ENCODE results near the gene TRIM24. TPM values are rescaled to one million over a fixed set of nuclear protein-coding genes. Genes with fewer than 3 reads are reported as not detected.
"Not testable (repeated sequence)": the region's sequence is repeated elsewhere in the genome, so short reads cannot be mapped to it uniquely, and the experiment has no call there.

Gene TRIM24
- total RNA-seq, 3 donors from 2014 or later, result 13.6 to 15.3 (median 14.1) TPM

- DNase-seq (no peak), ATAC-seq (no peak)
- Mint-ChIP-seq H3K36me3 (ENCODE audit: insufficient read depth) (peaks cover 55% of the 10 kb centered on the region), H3K27me3 (ENCODE audit: low read depth) (no peaks in the 10 kb centered on the region), H3K9me3 (peaks cover 12% of the 10 kb centered on the region), H3K4me3 (no peak overlapping the region), H3K4me1 (ENCODE audit: low read depth) (no peaks in the 10 kb centered on the region)
Observed at GRCh38 chr7:138521837-138522461, 61.9 kb downstream of the TRIM24 start.

DNA sequence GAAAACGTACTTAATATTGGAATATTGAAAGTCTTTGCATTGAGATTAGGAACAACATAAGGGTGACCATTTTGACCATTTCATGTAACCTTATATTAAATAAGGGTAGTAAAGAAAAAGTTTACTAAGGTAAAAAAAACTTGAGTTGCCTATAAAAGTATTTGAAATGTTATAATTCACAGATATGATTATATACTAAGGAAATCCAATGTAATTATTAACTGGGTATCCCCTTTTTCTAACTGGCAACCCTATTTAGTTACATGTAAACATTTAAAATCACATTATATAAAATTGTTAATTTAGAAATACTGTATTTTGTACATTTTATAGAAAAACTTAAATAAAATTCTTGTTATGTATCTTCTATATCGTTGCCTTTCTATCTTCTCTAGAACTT, 64.2 kb downstream of the TRIM24 start:
- ATAC-seq (no peak), DNase-seq (no peak)
- peaks cover 25% of the 10 kb centered on the region for H3K9me3 Mint-ChIP-seq
- peaks cover 62% of the 10 kb centered on the region for H3K36me3 Mint-ChIP-seq (ENCODE audit: insufficient read depth)
- H3K4me3 Mint-ChIP-seq, result no peak overlapping the region
- H3K4me1 Mint-ChIP-seq (ENCODE audit: low read depth), result no peaks in the 10 kb centered on the region
- H3K27me3 Mint-ChIP-seq (ENCODE audit: low read depth), result no peaks in the 10 kb centered on the region

DNA sequence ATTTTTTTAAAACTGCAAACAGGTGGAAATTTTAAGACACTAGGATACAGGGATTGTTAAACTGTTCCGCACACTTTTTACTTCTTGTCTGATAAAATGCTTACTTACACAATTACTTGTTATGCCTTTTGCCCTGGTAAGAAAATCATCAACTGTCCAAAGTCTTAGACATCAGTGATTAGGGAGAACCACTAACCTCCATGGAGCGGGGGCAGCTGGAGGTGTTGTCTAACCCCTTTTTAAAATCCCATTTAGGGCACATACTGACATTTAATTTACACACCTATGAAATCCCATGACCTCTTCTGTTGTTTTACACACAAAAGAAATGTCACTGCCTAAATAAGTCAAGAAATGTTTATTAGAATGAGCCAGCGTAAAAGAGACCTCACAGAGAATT, 65.7 kb downstream of the TRIM24 start:
- Mint-ChIP-seq H3K4me1 (ENCODE audit: low read depth) (no peaks in the 10 kb centered on the region), H3K9me3 (peaks cover 28% of the 10 kb centered on the region), H3K4me3 (no peak overlapping the region), H3K36me3 (ENCODE audit: insufficient read depth) (peaks cover 57% of the 10 kb centered on the region), H3K27me3 (ENCODE audit: low read depth) (no peaks in the 10 kb centered on the region)
- no peak for ATAC-seq
- no peak for DNase-seq

DNA sequence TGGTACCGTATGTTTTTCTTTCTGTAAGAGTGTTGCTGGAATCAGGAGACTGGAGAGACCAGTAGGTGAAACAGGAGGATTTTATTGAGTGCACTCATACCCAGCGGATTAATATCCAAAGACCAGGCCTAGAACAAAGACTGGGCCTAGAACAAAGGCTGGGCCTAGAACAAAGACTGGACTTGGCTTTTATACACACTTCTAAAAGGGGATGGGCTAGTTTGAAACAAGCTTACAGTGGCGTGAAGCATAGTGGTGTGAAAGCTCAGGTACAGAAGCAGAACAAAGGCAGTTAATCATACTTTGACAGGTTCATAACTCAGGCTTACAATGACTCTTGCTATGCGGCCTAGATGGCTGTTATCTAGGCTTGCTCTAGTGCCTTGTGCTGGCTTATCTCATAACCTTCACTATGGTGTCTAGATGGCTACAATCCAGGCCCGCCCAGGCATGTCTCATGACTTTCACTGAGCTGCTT, 67.7 kb downstream of the TRIM24 start:
- peaks cover 53% of the 10 kb centered on the region for H3K36me3 Mint-ChIP-seq (ENCODE audit: insufficient read depth)
- H3K9me3 Mint-ChIP-seq, result peaks cover 28% of the 10 kb centered on the region
- no peak overlapping the region for H3K4me3 Mint-ChIP-seq
- H3K4me1 Mint-ChIP-seq (ENCODE audit: low read depth), result no peaks in the 10 kb centered on the region
- H3K27me3 Mint-ChIP-seq (ENCODE audit: low read depth), result no peaks in the 10 kb centered on the region
- ATAC-seq (no peak), DNase-seq (no peak)

DNA sequence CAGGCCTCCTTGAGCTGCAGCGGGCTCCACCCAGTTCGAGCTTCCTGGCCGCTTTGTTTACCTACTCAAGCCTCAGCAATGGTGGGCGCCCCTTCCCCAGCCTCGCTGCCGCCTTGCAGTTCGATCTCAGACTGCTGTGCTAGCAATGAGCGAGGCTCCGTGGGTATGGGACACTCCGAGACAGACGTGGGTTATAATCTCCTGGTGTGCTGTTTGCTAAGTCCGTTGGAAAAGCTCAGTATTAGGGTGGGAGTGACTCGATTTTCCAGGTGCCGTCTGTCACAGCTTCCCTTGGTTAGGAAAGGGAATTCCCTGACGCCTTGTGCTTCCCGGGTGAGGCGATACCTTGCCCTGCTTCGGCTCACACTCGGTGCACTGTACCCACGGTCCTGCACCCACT, 76.8 kb downstream of the TRIM24 start:
- not testable (repeated sequence) for H3K9me3 Mint-ChIP-seq; ATAC-seq; H3K4me3 Mint-ChIP-seq; H3K4me1 Mint-ChIP-seq (ENCODE audit: low read depth); H3K27me3 Mint-ChIP-seq (ENCODE audit: low read depth); DNase-seq
- peaks cover 63% of the 10 kb centered on the region for H3K36me3 Mint-ChIP-seq (ENCODE audit: insufficient read depth)

DNA sequence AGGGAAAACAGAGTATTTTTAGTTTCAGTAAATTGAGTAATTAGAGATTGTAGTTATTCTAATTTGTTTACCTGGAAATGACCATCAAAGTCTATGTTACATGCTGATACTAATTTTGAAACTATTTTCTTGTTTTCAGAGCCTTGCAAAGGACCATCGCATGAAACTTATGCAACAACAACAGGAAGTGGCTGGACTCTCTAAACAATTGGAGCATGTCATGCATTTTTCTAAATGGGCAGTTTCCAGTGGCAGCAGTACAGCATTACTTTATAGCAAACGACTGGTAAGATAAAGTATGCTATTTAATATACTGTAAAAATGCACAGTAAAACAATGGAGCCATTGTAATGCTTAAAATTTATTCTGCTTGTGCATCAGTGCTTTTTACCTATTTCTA, 78.5 kb downstream of the TRIM24 start:
- no peaks in the 10 kb centered on the region for H3K27me3 Mint-ChIP-seq (ENCODE audit: low read depth)
- peaks cover 63% of the 10 kb centered on the region for H3K36me3 Mint-ChIP-seq (ENCODE audit: insufficient read depth)
- DNase-seq, result no peak

GRCh38 chr7:138538997-138539644, 79.1 kb downstream of the TRIM24 start:
- DNase-seq, result no peak
- Mint-ChIP-seq H3K4me1 (ENCODE audit: low read depth) (peaks cover 8% of the 10 kb centered on the region), H3K36me3 (ENCODE audit: insufficient read depth) (peaks cover 63% of the 10 kb centered on the region)

More for the DNA sequence above, 78.5 kb downstream of the TRIM24 start:
- Mint-ChIP-seq H3K4me1 (ENCODE audit: low read depth) (peaks cover 8% of the 10 kb centered on the region), H3K9me3 (no peaks in the 10 kb centered on the region), H3K4me3 (no peak overlapping the region)
- no peak for ATAC-seq

DNA sequence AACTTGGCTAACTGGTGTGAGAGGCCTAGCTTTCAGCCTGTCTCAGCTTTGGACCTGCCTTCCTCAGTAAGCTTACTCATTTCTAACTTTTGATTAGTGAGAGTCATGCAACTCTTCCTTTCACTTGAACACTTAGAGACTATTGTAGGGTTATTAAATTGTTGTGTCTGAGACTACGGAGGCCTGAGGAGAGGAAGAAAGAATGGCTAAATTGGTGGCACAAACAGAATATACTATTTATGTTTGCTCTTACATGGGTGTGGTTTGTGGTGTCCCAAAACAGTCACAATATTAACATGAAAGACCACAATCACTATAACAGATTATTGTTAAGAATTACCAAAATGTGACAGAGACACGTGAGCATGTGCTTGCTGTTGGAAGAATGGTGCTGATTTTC, 82.1 kb downstream of the TRIM24 start:
- Mint-ChIP-seq H3K9me3 (peaks cover 4% of the 10 kb centered on the region), H3K36me3 (ENCODE audit: insufficient read depth) (peaks cover 69% of the 10 kb centered on the region), H3K27me3 (ENCODE audit: low read depth) (no peaks in the 10 kb centered on the region), H3K4me3 (no peak overlapping the region), H3K4me1 (ENCODE audit: low read depth) (peaks cover 5% of the 10 kb centered on the region)
- DNase-seq, result no peak
- peak; percentile 40 to 46 for ATAC-seq

More at GRCh38 chr7:138538997-138539644, 79.1 kb downstream of the TRIM24 start:
- ATAC-seq, result no peak
- Mint-ChIP-seq H3K9me3 (no peaks in the 10 kb centered on the region), H3K4me3 (no peak overlapping the region), H3K27me3 (ENCODE audit: low read depth) (no peaks in the 10 kb centered on the region)

DNA sequence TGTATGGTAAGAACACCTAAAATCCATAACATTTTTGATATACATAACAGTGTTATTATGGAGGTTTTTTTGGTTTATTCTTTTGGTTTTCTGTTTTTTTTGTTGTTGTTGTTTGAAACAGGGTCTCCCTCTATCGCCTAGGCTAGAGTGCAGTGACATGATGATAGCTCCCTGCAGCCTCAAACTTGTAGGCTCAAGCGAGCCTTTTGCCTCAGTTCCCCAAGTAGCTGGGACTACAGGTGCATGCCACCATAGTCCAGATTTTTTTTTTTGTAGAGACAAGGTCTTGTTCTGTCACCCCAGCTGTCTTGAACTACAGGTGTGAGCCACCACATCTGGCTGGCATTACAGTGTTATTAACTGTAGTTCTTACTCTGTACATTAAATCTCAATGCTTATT, 83.7 kb downstream of the TRIM24 start:
- Mint-ChIP-seq H3K27me3 (ENCODE audit: low read depth) (no peaks in the 10 kb centered on the region), H3K4me3 (no peak overlapping the region), H3K9me3 (peaks cover 4% of the 10 kb centered on the region), H3K4me1 (ENCODE audit: low read depth) (peaks cover 5% of the 10 kb centered on the region), H3K36me3 (ENCODE audit: insufficient read depth) (peaks cover 68% of the 10 kb centered on the region)
- ATAC-seq (no peak), DNase-seq (no peak)

DNA sequence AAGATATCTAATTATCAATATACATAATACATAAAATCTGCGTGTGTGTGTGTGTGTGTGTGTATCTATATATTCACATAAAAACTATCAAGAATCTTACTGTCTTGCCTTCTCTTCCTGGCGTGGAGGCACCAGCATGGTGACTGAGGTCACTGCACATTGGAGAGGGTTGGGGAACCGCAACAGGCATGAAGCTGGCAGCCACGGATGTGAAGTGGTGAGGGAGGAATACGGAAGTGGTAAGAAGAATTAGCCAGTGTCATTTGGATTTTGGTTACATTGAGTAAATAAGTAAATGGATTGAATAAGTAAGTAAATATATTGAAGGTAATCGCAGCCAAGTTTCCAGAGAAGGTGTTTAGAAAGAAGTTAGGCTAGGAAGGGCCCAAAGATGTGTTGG, 85.1 kb downstream of the TRIM24 start:
- ATAC-seq, result no peak
- Mint-ChIP-seq H3K4me1 (ENCODE audit: low read depth) (peaks cover 5% of the 10 kb centered on the region), H3K36me3 (ENCODE audit: insufficient read depth) (peaks cover 69% of the 10 kb centered on the region), H3K4me3 (no peak overlapping the region), H3K27me3 (ENCODE audit: low read depth) (no peaks in the 10 kb centered on the region), H3K9me3 (peaks cover 13% of the 10 kb centered on the region)
- DNase-seq, result no peak

GRCh38 chr7:138546064-138546619, 86.1 kb downstream of the TRIM24 start:
- peaks cover 5% of the 10 kb centered on the region for H3K4me1 Mint-ChIP-seq (ENCODE audit: low read depth)
- peaks cover 15% of the 10 kb centered on the region for H3K9me3 Mint-ChIP-seq
- DNase-seq (no peak), ATAC-seq (no peak)
- H3K27me3 Mint-ChIP-seq (ENCODE audit: low read depth), result no peaks in the 10 kb centered on the region
- H3K36me3 Mint-ChIP-seq (ENCODE audit: insufficient read depth), result peaks cover 71% of the 10 kb centered on the region
- no peak overlapping the region for H3K4me3 Mint-ChIP-seq

DNA sequence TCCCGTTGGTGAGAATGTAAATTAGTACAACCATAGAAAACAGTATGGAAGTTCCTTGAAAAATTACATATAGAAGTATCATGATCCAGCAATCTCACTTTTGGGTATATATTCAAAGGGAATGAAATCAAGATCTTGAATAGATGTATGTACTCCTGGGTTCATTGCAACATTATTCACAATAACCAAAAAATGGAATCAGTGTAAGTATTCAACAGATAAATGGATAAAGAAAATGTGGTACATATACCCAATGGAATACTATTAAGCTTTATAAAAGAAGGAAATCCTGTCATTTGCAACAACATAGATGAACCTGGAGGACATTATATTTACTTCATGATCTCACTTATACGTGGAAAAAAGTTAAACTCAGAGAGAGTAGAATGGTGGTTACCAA, 86.8 kb downstream of the TRIM24 start:
- Mint-ChIP-seq H3K4me3 (no peak overlapping the region), H3K9me3 (peaks cover 15% of the 10 kb centered on the region), H3K27me3 (ENCODE audit: low read depth) (no peaks in the 10 kb centered on the region), H3K36me3 (ENCODE audit: insufficient read depth) (peaks cover 71% of the 10 kb centered on the region), H3K4me1 (ENCODE audit: low read depth) (peaks cover 4% of the 10 kb centered on the region)
- DNase-seq (no peak), ATAC-seq (no peak)

DNA sequence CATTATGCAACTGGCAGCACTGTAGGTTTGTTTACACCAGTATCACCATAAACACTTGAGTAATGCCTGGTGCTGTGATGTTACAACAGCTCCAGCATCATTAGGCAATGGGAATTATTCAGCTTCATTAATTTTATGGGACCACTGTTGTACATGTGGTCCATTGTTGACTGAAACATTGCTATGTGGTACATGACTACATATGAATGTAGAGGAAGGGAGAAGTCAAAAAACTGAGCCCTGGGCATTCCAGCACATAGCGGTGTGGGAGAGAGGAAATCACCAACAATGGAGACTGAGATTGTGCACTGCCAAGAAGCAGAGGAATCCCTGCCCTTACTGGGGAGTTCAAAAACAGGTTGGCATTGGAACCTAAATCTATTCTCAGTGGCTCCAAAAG, 89.0 kb downstream of the TRIM24 start:
- Mint-ChIP-seq H3K4me3 (no peak overlapping the region), H3K9me3 (peaks cover 22% of the 10 kb centered on the region), H3K4me1 (ENCODE audit: low read depth) (no peaks in the 10 kb centered on the region), H3K27me3 (ENCODE audit: low read depth) (no peaks in the 10 kb centered on the region), H3K36me3 (ENCODE audit: insufficient read depth) (peaks cover 80% of the 10 kb centered on the region)
- ATAC-seq (no peak), DNase-seq (no peak)

DNA sequence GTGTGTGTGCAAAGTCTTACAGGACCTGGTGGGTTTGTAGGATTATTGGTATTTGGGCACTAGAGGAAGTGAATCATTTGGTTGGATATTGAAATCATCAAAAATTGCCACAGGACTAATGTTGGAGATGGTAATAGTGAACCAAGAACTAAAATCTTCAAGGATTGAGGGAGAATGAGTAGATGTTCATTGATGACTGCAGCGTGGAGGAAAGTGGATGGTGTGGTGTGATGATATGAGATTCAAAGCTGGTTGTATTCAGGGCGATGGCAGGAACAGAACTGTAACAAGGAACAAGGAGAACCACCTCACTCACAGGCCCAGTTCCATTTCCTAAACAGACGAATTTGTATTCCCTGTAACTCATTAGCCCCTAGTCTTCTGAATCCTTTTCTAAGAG, 90.3 kb downstream of the TRIM24 start:
- no peak for ATAC-seq
- no peak for DNase-seq
- H3K27me3 Mint-ChIP-seq (ENCODE audit: low read depth), result no peaks in the 10 kb centered on the region
- H3K36me3 Mint-ChIP-seq (ENCODE audit: insufficient read depth), result peaks cover 78% of the 10 kb centered on the region
- H3K4me3 Mint-ChIP-seq, result no peak overlapping the region
- H3K4me1 Mint-ChIP-seq (ENCODE audit: low read depth), result no peaks in the 10 kb centered on the region
- peaks cover 25% of the 10 kb centered on the region for H3K9me3 Mint-ChIP-seq

GRCh38 chr7:138551102-138551501, 91.0 kb downstream of the TRIM24 start:
- DNase-seq (no peak), ATAC-seq (no peak)
- Mint-ChIP-seq H3K36me3 (ENCODE audit: insufficient read depth) (peaks cover 76% of the 10 kb centered on the region), H3K27me3 (ENCODE audit: low read depth) (no peaks in the 10 kb centered on the region), H3K9me3 (peaks cover 25% of the 10 kb centered on the region), H3K4me3 (no peak overlapping the region), H3K4me1 (ENCODE audit: low read depth) (no peaks in the 10 kb centered on the region)
